Panc1 (cell line): ENCODE measurements around the gene GMDS. TPM values are rescaled to one million over a fixed set of nuclear protein-coding genes. Genes with fewer than 3 reads are reported as not detected.

Source experiments
- ATAC-seq: fragments of 200-7000 bp; cut with Tn5 transposase; 2 replicates; pipeline ENCODE4 v1.9.1; 2020; ENCODE audit warnings: mild to moderate bottlenecking, moderate library complexity
- BruUV-seq: library from RNA; stranded (reverse); fragments of 400-500 nt; replicated peaks from 2 replicates; lab custom pipeline; 2021; lab: Mats Ljungman, UMichigan
- CTCF ChIA-PET: fragments of 300-600 bp; sonication (Branson Sonifier 250); formaldehyde crosslinking; loops from one replicate; lab custom pipeline; 2022; ENCODE audit warnings: antibody characterized with exemption; lab: Charles Lee
- POLR2A ChIA-PET: fragments of 300-600 bp; sonication (Branson Sonifier 250); formaldehyde crosslinking; loops from one replicate; lab custom pipeline; 2022; ENCODE audit warnings: antibody characterized with exemption; lab: Charles Lee
- DNase-seq: peaks from one replicate; pipeline ENCODE4 v3.0.0-alpha.2; 2010; ENCODE audit warnings: low read depth, low spot score
- H3K27ac ChIP-seq: 2 replicates; pipeline ENCODE4 v1.5.1; 2011; ENCODE audit warnings: mild to moderate bottlenecking, low read length, inconsistent platforms
- H3K27me3 ChIP-seq: fragments of 200-500 bp; sonication (Bioruptor generic); 2 replicates; pipeline ENCODE4 v1.6.0; 2014; ENCODE audit warnings: low read length, inconsistent platforms; ENCODE audit not compliant: control insufficient read depth, insufficient read depth
- H3K36me3 ChIP-seq: fragments of 200-500 bp; sonication (Bioruptor generic); 2 replicates; pipeline ENCODE4 v1.5.1; 2014; ENCODE audit warnings: inconsistent platforms, mild to moderate bottlenecking, low read length, moderate library complexity; ENCODE audit not compliant: control insufficient read depth, insufficient read depth
- H3K4me1 ChIP-seq: 2 replicates; pipeline ENCODE4 v1.5.1; 2011; ENCODE audit warnings: inconsistent platforms, mild to moderate bottlenecking, low read length, moderate library complexity; ENCODE audit not compliant: control insufficient read depth, insufficient read depth
- H3K4me3 ChIP-seq, 2 experiments: 2 replicates each; pipeline ENCODE4 v1.5.1; 2011 to 2012; ENCODE audit warnings: low read depth in 2 of 2, low read length in 2 of 2, mild to moderate bottlenecking in 2 of 2, inconsistent platforms in 1 of 2, moderate library complexity in 1 of 2
- H3K9me3 ChIP-seq: fragments of 200-500 bp; sonication (Bioruptor generic); 2 replicates; pipeline ENCODE4 v1.5.1; 2014; ENCODE audit warnings: low read depth, mild to moderate bottlenecking, inconsistent platforms, low read length, moderate library complexity; ENCODE audit not compliant: control insufficient read depth, insufficient read depth
- CTCF ChIP-seq: fragments of 450-650 bp; IDR thresholded peaks from 2 replicates; pipeline ENCODE4 v1.5.1; 2017; ENCODE audit warnings: mild to moderate bottlenecking
- POLR2AphosphoS5 ChIP-seq: IDR thresholded peaks from 2 replicates; pipeline ENCODE4 v1.6.1; 2012; ENCODE audit warnings: mild to moderate bottlenecking, low read depth, low read length, moderate library complexity
- REST ChIP-seq, 2 experiments: IDR thresholded peaks; 2 replicates each; pipeline ENCODE4 v1.6.1; 2011 to 2012; ENCODE audit warnings: low read depth in 2 of 2, control low read depth in 1 of 2, low read length in 1 of 2, mild to moderate bottlenecking in 1 of 2, moderate library complexity in 1 of 2; ENCODE audit not compliant: insufficient read depth in 1 of 2
- SIN3A ChIP-seq: IDR thresholded peaks from 2 replicates; pipeline ENCODE4 v1.6.1; 2012; ENCODE audit warnings: low read depth, mild to moderate bottlenecking, low read length, moderate library complexity, borderline replicate concordance; ENCODE audit not compliant: insufficient read depth
- TCF7L2 ChIP-seq: IDR thresholded peaks from 2 replicates; pipeline ENCODE4 v1.6.1; 2011; ENCODE audit warnings: mild to moderate bottlenecking, low read depth, low read length, inconsistent platforms
- in situ Hi-C: cut with HindIII; loops from 2 replicates; pipeline ENCODE4 v1.10.0; 2016; ENCODE audit warnings: low sequenced_read_pairs, low pct_unique_long_range_greater_than_20kb
- intact Hi-C: fragments of 100-400 bp; cut with micrococcal nuclease; formaldehyde crosslinking; loops from one replicate; pipeline ENCODE4 v1.10.0; 2022; ENCODE audit not compliant: unreplicated experiment
- total RNA-seq: library from RNA; stranded (reverse); gene quantifications from one replicate; pipeline ENCODE4 v1.2.1, GENCODE V29; 2021; ENCODE audit not compliant: unreplicated experiment

Gene GMDS
- total RNA-seq, 1 experiment from 2014 or later: 9.8 TPM

- H3K4me3 ChIP-seq: no peak overlapping the region
- no peaks in the 10 kb centered on the region for H3K36me3 ChIP-seq
- intact Hi-C loops (no loop called here), in situ Hi-C loops (no loop called here)
- no peak for ATAC-seq
- no peak for DNase-seq
- BruUV-seq: no TSS peak
- POLR2A ChIA-PET: no interaction called here
- H3K4me1 ChIP-seq: no peaks in the 10 kb centered on the region
- H3K27me3 ChIP-seq: no peaks in the 10 kb centered on the region
- no peak for TF ChIP-seq POLR2AphosphoS5
- no peak for TF ChIP-seq TCF7L2
- no peak for TF ChIP-seq CTCF
- no peak for TF ChIP-seq SIN3A
- no peak for TF ChIP-seq REST (IDR thresholded peaks at IDR 0.05; ENCODE audit: insufficient read depth in 1 of 2, low read depth in 2 of 2, low read length in 1 of 2)
- CTCF ChIA-PET: no interaction called here
- no peaks in the 10 kb centered on the region for H3K9me3 ChIP-seq
- H3K27ac ChIP-seq: no peak overlapping the region
Observed at GRCh38 chr6:1801401-1801800, 444.0 kb downstream of the GMDS start.

- Histone ChIP-seq H3K4me1 (no peaks in the 10 kb centered on the region), H3K4me3 (no peak overlapping the region), H3K36me3 (no peaks in the 10 kb centered on the region), H3K27me3 (no peaks in the 10 kb centered on the region), H3K27ac (no peak overlapping the region), H3K9me3 (no peaks in the 10 kb centered on the region)
- BruUV-seq: no TSS peak
- ChIA-PET POLR2A (no interaction called here), CTCF (no interaction called here)
- TF ChIP-seq POLR2AphosphoS5: no peak
- no peak for TF ChIP-seq CTCF
- no peak for TF ChIP-seq REST (IDR thresholded peaks at IDR 0.05; ENCODE audit: insufficient read depth in 1 of 2, low read depth in 2 of 2, low read length in 1 of 2)
- no peak for TF ChIP-seq SIN3A
- ATAC-seq: no peak
- in situ Hi-C loops: no loop called here
- no peak for DNase-seq
- intact Hi-C loops: no loop called here
Observed at GRCh38 chr6:1800845-1801244, 444.6 kb downstream of the GMDS start.
